Fibroblast of pulmonary artery (primary cell): ENCODE measurements around the gene CLDN24.

ENCODE experiments used
- DNase-seq: peaks from one replicate; pipeline ENCODE4 v3.0.0-alpha.2; 2010; ENCODE audit warnings: low read depth
- H3K4me3 ChIP-seq: replicated peaks from 2 replicates; pipeline ENCODE4 v1.5.1; 2011; ENCODE audit warnings: low read depth, mild to moderate bottlenecking, control low read depth, low read length, moderate library complexity
- CTCF ChIP-seq: IDR thresholded peaks from 2 replicates; pipeline ENCODE4 v1.5.1; 2011; ENCODE audit warnings: mild to moderate bottlenecking, control low read depth, low read length, inconsistent platforms; ENCODE audit errors: missing control alignments

CLDN24 gene

GRCh38 chr4:183323295-183323694 is 1.1 kb upstream of the CLDN24 start:
- no peak for TF ChIP-seq CTCF
- no peak overlapping the region for H3K4me3 ChIP-seq
- DNase-seq, result no peak

- TF ChIP-seq CTCF, result no peak
- DNase-seq, result no peak
- no peak overlapping the region for H3K4me3 ChIP-seq
Observed at GRCh38 chr4:183321516-183321915, 710 bp downstream of the CLDN24 start.

GRCh38 chr4:183321079-183321478 is 1.1 kb downstream of the CLDN24 start:
- DNase-seq, result no peak
- no peak for TF ChIP-seq CTCF
- H3K4me3 ChIP-seq, result no peak overlapping the region

GRCh38 chr4:183320211-183321059 is 1.8 kb downstream of the CLDN24 start, which contains the start of gene CLDN22:
Gene CLDN22, minus strand, starts transcription at chr4:183320276. Its CDS starts 58 bp downstream, at chr4:183320218.
- no peak for TF ChIP-seq CTCF
- no peak for DNase-seq
- no peak within 1 kb of the TSS for H3K4me3 ChIP-seq

- DNase-seq, result no peak
- no peak for TF ChIP-seq CTCF
- H3K4me3 ChIP-seq, result no peak overlapping the region
Observed at GRCh38 chr4:183318656-183319055, 3.6 kb downstream of the CLDN24 start.

- no peak for DNase-seq
- no peak for TF ChIP-seq CTCF
Observed at GRCh38 chr4:183314806-183315205, 7.4 kb downstream of the CLDN24 start.

GRCh38 chr4:183314336-183314735 is 7.9 kb downstream of the CLDN24 start:
- no peak for TF ChIP-seq CTCF
- no peak for DNase-seq
- H3K4me3 ChIP-seq, result no peak overlapping the region

More at GRCh38 chr4:183314806-183315205, 7.4 kb downstream of the CLDN24 start:
- H3K4me3 ChIP-seq, result no peak overlapping the region
